NCI-H1092 (cell line): ENCODE measurements around the gene MRM1.

Source experiments
- DNase-seq: peaks from one replicate; lab custom pipeline; 2025; lab: John Stamatoyannopoulos, UW

Gene MRM1, protein sequence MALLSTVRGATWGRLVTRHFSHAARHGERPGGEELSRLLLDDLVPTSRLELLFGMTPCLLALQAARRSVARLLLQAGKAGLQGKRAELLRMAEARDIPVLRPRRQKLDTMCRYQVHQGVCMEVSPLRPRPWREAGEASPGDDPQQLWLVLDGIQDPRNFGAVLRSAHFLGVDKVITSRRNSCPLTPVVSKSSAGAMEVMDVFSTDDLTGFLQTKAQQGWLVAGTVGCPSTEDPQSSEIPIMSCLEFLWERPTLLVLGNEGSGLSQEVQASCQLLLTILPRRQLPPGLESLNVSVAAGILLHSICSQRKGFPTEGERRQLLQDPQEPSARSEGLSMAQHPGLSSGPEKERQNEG

DNA sequence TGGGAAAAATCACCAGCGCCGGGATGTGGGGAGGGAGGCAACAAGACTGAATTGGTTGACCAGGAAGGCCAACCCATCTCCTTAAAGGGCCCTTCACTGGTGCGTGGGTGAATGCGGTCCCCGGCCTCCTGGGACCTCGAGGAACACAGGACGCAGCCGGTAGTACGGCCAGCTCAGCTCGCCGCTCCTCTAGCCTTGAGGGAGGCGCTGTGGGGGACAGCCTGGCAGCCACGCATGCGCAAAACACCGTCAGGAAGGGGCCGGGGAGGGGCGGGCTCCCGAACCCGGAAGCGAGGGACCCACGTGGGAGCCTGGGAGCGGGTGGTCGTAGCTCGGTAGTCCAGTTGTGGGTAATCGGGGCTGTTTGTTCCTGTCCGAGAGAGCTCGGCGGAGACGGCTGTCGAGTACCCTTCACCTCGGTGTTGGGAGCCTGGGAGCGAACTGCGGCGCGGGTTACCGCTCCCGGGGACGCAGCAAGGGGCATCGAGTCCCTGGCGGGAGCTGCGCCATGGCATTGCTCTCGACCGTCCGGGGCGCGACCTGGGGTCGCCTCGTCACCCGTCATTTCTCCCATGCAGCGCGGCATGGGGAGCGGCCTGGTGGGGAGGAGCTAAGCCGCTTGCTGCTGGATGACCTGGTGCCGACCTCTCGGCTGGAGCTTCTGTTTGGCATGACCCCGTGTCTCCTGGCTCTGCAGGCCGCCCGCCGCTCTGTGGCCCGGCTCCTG lies at the start of gene MRM1:
TSS of gene MRM1 (plus strand) at position 281 of the 727 bp plus-strand sequence. CDS start at position 509, 228 bp downstream.
- DNase-seq, result peak; percentile 90

DNA sequence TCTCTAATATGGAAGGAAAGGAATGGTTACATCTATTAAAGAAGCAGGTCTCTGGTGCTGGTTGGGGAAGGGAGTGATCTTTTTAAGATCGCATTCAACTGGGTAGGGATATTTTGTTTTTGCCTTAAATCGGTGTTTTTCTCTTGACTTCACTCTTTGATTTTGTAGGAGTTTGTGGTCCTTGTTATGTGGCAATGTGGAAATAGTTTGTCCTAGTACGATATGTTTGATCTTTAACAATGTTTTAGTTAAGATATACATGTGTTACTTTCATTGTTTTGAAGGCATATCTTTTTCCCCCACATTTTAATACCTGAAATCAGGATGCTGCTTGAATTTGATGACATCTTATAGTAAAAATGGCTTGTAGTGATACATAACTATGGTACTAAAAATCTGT lies 47.9 kb upstream of the MRM1 start:
- no peak for DNase-seq

DNA sequence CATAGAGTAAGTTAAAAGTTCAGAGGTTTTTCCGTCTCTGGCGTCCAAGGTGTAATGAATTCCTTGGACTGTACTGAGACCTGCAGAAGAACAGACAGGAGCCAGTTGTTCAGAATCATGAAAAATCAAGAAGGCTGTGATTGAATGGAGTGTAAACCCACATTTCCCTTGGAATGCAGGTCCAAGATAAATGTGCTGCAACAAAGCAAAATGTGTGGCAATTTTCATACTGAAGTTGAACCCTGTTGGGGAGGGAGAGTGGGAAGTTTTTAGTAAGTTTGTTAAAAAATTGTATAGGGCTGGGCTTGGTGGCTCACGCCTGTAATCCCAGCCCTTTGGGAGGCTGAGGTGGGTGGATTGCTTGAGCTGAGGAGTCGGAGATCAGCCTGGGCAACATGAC lies 35.3 kb upstream of the MRM1 start:
- no peak for DNase-seq

- DNase-seq, result no peak
Observed at GRCh38 chr17:36575028-36575427, 26.4 kb upstream of the MRM1 start.

- no peak for DNase-seq
Observed at GRCh38 chr17:36576793-36577192, 24.6 kb upstream of the MRM1 start.

DNA sequence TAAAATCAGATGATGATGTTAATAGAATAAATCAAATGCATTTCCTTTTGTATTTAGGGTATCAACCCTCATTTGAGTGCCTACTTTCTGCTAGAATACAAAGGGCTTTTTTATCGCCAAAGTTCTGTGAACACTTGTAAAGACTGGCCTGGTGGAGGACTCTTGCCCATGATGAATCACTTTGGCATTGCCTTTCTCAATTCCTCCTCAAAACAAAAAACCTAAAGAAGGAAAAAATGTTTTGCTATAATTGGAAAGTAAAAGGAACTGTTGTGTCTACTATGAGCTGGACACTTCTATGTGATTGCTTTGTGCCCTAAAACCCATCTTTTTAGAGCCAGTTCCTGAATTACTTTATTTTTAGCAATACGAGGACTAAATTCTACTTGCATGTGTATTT lies 22.7 kb upstream of the MRM1 start:
- no peak for DNase-seq

- DNase-seq, result no peak
Observed at GRCh38 chr17:36583787-36584186, 17.6 kb upstream of the MRM1 start.

DNA sequence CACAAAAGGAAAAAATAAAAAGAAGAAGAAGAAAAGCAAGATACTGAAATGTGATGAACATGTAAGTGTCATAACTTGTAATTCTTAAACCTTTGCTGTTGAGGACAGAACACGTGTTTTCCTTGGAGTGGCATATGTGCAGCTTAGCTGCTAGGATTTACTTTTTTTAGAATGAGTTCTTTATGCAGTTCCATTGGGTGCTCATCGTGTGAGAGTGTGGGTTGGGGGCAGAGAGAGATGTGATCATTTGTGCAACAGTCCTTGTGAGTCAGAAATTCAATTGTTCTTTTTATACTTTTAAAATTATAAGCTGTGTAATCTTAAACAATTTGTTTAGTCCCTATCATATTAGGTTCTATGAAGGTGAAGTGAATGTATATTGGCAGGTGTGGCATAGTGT lies 15.2 kb upstream of the MRM1 start:
- no peak for DNase-seq

DNA sequence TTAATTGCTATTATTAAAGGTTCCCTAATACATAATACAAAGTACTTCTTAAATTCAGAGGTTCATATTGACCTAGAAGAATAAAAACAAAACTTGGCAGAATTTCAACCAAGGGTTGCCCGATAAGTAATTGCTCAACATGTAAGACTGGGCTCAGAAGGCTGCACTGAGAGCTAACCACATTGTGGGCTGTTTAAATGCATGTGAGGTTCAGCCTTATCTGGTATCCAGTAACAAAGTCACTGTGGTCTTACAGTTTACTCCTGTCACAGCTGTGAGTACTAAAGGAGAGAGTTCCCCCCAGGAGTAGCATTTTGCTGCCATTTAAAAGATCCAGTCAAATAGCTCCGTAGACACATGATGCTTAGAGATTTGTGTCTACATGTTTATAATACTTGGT lies 11.3 kb upstream of the MRM1 start:
- DNase-seq, result no peak

- peak; percentile 61 for DNase-seq
Observed at GRCh38 chr17:36591434-36592315, 9.7 kb upstream of the MRM1 start, which contains the start of gene DHRS11. DHRS11 (plus strand) TSS chr17:36591879; CDS start chr17:36592010, 131 bp downstream.

- no peak for DNase-seq
Observed at GRCh38 chr17:36592316-36592715, 9.1 kb upstream of the MRM1 start.

DNA sequence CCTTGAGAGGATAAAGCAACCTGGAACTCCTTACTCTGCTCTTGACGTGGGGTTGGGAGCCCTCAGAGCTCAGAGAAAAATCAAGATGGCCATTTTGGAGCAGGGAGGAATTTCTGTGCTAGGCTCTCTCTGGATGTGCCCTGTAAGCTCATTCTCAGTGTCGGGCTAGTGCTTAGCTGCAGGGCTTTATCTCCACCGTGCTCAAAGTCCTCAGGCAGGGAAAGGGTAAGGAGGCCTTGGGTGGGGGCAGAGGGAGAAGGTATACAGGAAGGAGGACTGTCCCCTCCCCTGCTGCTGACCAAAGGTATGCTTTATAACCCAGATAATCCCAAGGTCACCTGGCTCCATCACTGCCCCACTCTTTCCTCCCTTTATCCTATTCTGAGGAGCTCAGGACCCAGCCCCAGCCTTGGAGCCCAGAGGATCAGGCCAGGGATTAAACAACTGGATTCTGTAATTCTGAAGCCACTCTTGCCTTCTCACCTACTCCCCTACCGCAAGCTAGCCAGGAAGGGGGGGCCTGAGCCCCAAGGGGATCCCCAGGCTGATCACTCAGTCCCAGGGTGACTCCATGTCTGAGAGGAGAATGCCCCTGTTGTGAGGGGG lies 8.6 kb upstream of the MRM1 start:
- no peak for DNase-seq

DNA sequence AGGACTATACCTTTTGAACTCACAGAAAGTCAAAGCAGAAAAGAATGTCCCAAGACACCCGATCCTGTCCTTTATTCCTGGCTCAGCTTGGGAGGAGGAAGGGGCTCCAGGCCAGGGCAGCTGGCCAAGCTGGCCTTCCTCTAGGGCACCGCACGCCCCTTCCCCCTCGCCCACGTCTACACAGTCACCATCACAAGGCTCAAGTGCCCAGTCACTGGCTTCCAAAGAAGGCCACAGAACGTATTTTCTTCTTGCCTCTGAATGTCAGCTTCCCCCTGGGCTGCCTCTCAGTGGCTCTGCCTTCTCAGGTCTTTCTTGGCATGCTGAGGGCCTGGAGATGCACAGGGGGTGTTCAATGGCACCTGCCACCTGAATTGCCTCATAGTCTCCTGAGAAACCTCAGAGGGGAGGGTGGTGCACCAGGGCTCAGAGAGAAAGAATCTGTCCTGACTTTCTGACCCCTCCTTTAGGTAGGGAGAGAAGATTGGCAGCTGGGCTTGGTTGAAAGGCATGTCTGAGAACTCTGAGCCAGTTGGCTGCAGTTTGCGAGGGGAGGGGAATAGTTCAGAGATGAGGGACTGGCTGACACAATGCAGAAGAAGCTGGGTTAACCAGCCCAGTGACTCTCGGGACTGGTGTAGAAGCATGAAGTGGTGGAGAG lies 7.6 kb upstream of the MRM1 start:
- DNase-seq, result no peak

DNA sequence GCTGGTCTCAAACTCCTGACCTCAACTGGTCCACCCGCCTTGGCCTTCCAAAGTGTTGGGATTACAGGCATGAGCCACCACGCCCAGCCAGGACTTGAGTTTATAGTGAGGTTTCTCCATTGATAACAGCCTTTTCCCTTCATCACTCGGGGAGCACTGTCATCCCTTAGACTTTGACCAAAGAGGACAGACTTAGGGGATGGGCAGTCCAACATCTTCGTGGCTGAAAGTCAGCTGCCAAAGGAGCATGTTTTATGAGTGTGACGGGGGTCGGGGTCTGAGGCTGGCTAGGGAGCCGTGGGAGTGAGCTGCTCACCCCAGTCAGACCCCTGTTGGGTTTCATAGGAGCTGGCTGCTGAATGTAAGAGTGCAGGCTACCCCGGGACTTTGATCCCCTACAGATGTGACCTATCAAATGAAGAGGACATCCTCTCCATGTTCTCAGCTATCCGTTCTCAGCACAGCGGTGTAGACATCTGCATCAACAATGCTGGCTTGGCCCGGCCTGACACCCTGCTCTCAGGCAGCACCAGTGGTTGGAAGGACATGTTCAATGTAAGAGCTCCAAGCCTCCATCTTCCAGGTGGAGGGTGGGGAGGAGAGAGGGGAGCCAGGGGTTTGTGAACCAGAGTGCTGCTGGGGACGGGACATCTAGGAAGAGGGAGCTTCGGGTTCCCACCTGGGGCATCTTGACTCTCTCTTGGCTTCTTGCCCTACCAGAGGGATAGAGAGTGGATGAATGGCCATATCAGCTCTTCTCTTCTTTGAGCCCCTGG lies 6.6 kb upstream of the MRM1 start:
- DNase-seq, result no peak

DNA sequence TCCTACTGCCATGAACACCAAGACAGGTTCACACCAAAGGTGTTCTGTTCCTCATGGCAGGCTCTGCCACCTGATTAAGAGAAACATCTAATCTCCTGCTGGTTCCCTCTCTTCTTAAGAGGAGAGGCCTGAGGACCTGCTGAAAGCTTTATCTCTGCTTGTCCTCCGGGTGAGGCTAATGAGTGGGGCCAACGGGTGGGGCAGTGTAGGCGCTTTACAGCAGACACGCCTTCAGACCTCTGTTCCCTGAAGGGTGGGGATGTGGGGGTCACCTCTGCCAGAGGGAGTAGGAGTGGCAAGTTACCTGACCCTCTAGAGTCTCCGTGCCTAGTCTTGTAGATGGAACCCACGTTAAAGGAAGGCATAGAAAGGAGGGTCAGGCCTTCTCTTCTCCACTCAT lies 4.2 kb upstream of the MRM1 start:
- no peak for DNase-seq

- DNase-seq, result no peak
Observed at GRCh38 chr17:36597866-36598777, 3.3 kb upstream of the MRM1 start.

- DNase-seq, result no peak
Observed at GRCh38 chr17:36598951-36599401, 2.4 kb upstream of the MRM1 start.

GRCh38 chr17:36599546-36600250 lies 1.7 kb upstream of the MRM1 start:
- no peak for DNase-seq

DNA sequence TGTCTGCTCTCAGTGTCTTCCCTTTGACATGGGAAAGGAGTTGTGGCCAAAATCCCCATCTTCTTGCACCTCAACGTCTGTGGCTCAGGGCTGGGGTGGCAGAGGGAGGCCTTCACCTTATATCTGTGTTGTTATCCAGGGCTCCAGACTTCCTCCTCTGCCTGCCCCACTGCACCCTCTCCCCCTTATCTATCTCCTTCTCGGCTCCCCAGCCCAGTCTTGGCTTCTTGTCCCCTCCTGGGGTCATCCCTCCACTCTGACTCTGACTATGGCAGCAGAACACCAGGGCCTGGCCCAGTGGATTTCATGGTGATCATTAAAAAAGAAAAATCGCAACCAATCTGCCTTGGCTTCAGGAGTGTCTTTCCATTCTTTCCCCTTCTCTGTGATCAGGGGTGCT lies 918 bp upstream of the MRM1 start:
- DNase-seq, result no peak
